HUES6 (cell line): Measurements from ENCODE around the gene SCNN1A.

Source experiments
- H3K27ac ChIP-seq: 2 replicates; pipeline ENCODE4 v1.7.0; 2013; ENCODE audit warnings: low read depth, mild to moderate bottlenecking, low read length, inconsistent platforms
- H3K27me3 ChIP-seq: 2 replicates; pipeline ENCODE4 v1.6.1; 2013; ENCODE audit warnings: low read length; ENCODE audit not compliant: control insufficient read depth, insufficient read depth
- H3K36me3 ChIP-seq: 2 replicates; pipeline ENCODE4 v1.6.1; 2013; ENCODE audit warnings: low read length; ENCODE audit not compliant: control insufficient read depth, insufficient read depth
- H3K4me1 ChIP-seq: 2 replicates; pipeline ENCODE4 v1.6.1; 2013; ENCODE audit warnings: low read length; ENCODE audit not compliant: control insufficient read depth, insufficient read depth
- H3K4me3 ChIP-seq: 2 replicates; pipeline ENCODE4 v1.5.1; 2013; ENCODE audit warnings: low read depth, low read length
- H3K9ac ChIP-seq: one replicate; pipeline ENCODE4 v1.6.1; 2013; ENCODE audit warnings: mild to moderate bottlenecking, low read length
- H3K9me3 ChIP-seq: 2 replicates; pipeline ENCODE4 v1.6.1; 2013; ENCODE audit warnings: low read depth, low read length; ENCODE audit not compliant: control insufficient read depth, insufficient read depth

The SCNN1A gene

GRCh38 chr12:6375269-6376078 lies at the start of gene SCNN1A:
Gene SCNN1A (minus strand): TSS chr12:6375563. CDS start chr12:6374783, 780 bp downstream.
- Histone ChIP-seq H3K9ac (peak within 1 kb of the TSS; percentile 82), H3K4me1 (peaks cover 52% of the 10 kb centered on the region), H3K27me3 (peaks cover 5% of the 10 kb centered on the region; the same call in 1 of the 2 replicates), H3K4me3 (peak within 1 kb of the TSS; percentile 72), H3K36me3 (no peaks in the 10 kb centered on the region), H3K9me3 (no peaks in the 10 kb centered on the region), H3K27ac (peak within 1 kb of the TSS; percentile 80)

- Histone ChIP-seq H3K4me1 (peaks cover 8% of the 10 kb centered on the region; the same call in 1 of the 2 replicates), H3K36me3 (no peaks in the 10 kb centered on the region), H3K27ac (no peak overlapping the region), H3K9ac (no peak overlapping the region), H3K4me3 (no peak overlapping the region), H3K27me3 (no peaks in the 10 kb centered on the region), H3K9me3 (no peaks in the 10 kb centered on the region)
These were observed 49.5 kb upstream of the SCNN1A start for GRCh38 chr12:6424866-6425265.

GRCh38 chr12:6424008-6424347 lies 48.6 kb upstream of the SCNN1A start:
- no peaks in the 10 kb centered on the region for H3K27me3 ChIP-seq
- H3K9ac ChIP-seq = no peak overlapping the region
- no peak overlapping the region for H3K27ac ChIP-seq
- peaks cover 8% of the 10 kb centered on the region; the same call in 1 of the 2 replicates for H3K4me1 ChIP-seq
- no peaks in the 10 kb centered on the region for H3K36me3 ChIP-seq
- H3K4me3 ChIP-seq = no peak overlapping the region
- no peaks in the 10 kb centered on the region for H3K9me3 ChIP-seq

GRCh38 chr12:6423267-6424007 lies 48.1 kb upstream of the SCNN1A start:
- H3K27ac ChIP-seq = no peak overlapping the region
- peaks cover 8% of the 10 kb centered on the region; the same call in 1 of the 2 replicates for H3K4me1 ChIP-seq
- no peaks in the 10 kb centered on the region for H3K9me3 ChIP-seq
- no peak overlapping the region for H3K9ac ChIP-seq
- H3K4me3 ChIP-seq = no peak overlapping the region
- no peaks in the 10 kb centered on the region for H3K27me3 ChIP-seq
- no peaks in the 10 kb centered on the region for H3K36me3 ChIP-seq

GRCh38 chr12:6420364-6420763 lies 45.0 kb upstream of the SCNN1A start:
- H3K4me3 ChIP-seq = no peak overlapping the region
- H3K9ac ChIP-seq = no peak overlapping the region
- H3K27me3 ChIP-seq = no peaks in the 10 kb centered on the region
- no peaks in the 10 kb centered on the region for H3K36me3 ChIP-seq
- H3K9me3 ChIP-seq = no peaks in the 10 kb centered on the region
- H3K27ac ChIP-seq = no peak overlapping the region
- H3K4me1 ChIP-seq = peaks cover 8% of the 10 kb centered on the region; the same call in 1 of the 2 replicates

- no peak overlapping the region for H3K4me3 ChIP-seq
- no peak overlapping the region for H3K27ac ChIP-seq
- H3K27me3 ChIP-seq = no peaks in the 10 kb centered on the region
- no peak overlapping the region for H3K9ac ChIP-seq
- H3K36me3 ChIP-seq = no peaks in the 10 kb centered on the region
- 0 out of 2 replicates have a peak, but pooled peaks cover 2% of the 10 kb centered on the region for H3K4me1 ChIP-seq
- H3K9me3 ChIP-seq = no peaks in the 10 kb centered on the region
These were observed 43.4 kb upstream of the SCNN1A start for GRCh38 chr12:6418796-6419195.

GRCh38 chr12:6416596-6416995 lies 41.2 kb upstream of the SCNN1A start:
- H3K27ac ChIP-seq = no peak overlapping the region
- no peaks in the 10 kb centered on the region for H3K27me3 ChIP-seq
- no peak overlapping the region for H3K4me3 ChIP-seq
- H3K9me3 ChIP-seq = no peaks in the 10 kb centered on the region
- no peaks in the 10 kb centered on the region for H3K4me1 ChIP-seq
- H3K9ac ChIP-seq = no peak overlapping the region
- no peaks in the 10 kb centered on the region for H3K36me3 ChIP-seq

- no peak overlapping the region for H3K27ac ChIP-seq
- H3K4me1 ChIP-seq = no peaks in the 10 kb centered on the region
- H3K27me3 ChIP-seq = no peaks in the 10 kb centered on the region
- no peak overlapping the region for H3K4me3 ChIP-seq
- no peaks in the 10 kb centered on the region for H3K36me3 ChIP-seq
- H3K9ac ChIP-seq = no peak overlapping the region
- no peaks in the 10 kb centered on the region for H3K9me3 ChIP-seq
These were observed 32.0 kb upstream of the SCNN1A start for GRCh38 chr12:6407236-6407954.

- Histone ChIP-seq H3K27me3 (no peaks in the 10 kb centered on the region), H3K9me3 (no peaks in the 10 kb centered on the region), H3K27ac (no peak overlapping the region), H3K4me1 (no peaks in the 10 kb centered on the region), H3K36me3 (no peaks in the 10 kb centered on the region), H3K9ac (no peak overlapping the region), H3K4me3 (no peak overlapping the region)
These were observed 30.6 kb upstream of the SCNN1A start for GRCh38 chr12:6405963-6406362.

- no peaks in the 10 kb centered on the region for H3K4me1 ChIP-seq
- no peaks in the 10 kb centered on the region for H3K36me3 ChIP-seq
- H3K9me3 ChIP-seq = no peaks in the 10 kb centered on the region
- H3K27ac ChIP-seq = no peak overlapping the region
- no peak overlapping the region for H3K9ac ChIP-seq
- H3K27me3 ChIP-seq = no peaks in the 10 kb centered on the region
- H3K4me3 ChIP-seq = no peak overlapping the region
These were observed 29.0 kb upstream of the SCNN1A start for GRCh38 chr12:6404390-6404789.
